ENCODE results near the gene KCNQ4.

The KCNQ4 gene

DNA sequence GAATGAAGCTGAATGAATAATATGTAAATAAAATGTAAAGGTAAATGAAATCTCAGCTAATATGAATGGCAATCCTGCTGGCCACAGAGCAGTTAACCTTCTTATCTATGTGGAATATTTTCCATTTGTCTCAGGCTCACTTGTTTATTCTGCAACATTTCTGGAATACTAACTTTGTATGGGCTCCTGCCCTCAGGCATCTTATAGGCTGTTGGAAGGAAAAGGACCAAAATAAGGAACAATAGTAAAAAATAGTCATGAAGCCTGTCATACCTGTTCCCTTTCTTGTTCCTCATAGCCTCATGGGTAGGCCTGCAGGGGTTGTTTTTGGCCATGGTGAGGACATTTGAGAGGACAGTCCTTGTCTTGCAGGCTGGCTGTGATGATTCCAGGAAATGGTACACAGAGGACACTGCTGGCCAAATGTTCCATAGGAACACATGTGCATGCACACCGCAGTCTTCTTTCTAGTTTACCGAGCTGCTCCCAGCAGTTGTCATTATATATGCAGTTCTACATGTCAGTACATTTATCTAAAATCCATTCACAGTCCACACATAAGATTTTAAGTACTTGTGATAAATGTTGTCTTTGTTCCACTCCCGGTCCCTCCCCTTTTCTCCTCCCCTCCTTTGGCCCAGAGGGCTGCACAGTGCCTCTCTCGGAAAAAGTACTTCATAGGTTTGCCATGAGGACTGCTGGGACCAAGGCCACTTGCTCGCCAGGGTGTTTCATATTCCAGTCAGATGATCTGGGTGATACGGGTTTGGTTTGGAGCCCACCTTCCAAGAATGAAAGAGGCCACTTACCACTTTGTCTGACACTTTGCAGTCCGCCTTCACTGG, 15.2 kb upstream of the KCNQ4 start:
- no peak overlapping the region for H3K4me3 ChIP-seq (ENCODE audit: low read depth, low read length)
- in situ Hi-C loops (cut with HindIII; ENCODE audit: low sequenced_read_pairs): loop anchor here (5.0 kb wide), 1 partner anchor 84 kb away; no protein-coding TSS in a partner anchor
- no peak for DNase-seq (ENCODE audit: low read depth)
- TF ChIP-seq, protein P1, sequence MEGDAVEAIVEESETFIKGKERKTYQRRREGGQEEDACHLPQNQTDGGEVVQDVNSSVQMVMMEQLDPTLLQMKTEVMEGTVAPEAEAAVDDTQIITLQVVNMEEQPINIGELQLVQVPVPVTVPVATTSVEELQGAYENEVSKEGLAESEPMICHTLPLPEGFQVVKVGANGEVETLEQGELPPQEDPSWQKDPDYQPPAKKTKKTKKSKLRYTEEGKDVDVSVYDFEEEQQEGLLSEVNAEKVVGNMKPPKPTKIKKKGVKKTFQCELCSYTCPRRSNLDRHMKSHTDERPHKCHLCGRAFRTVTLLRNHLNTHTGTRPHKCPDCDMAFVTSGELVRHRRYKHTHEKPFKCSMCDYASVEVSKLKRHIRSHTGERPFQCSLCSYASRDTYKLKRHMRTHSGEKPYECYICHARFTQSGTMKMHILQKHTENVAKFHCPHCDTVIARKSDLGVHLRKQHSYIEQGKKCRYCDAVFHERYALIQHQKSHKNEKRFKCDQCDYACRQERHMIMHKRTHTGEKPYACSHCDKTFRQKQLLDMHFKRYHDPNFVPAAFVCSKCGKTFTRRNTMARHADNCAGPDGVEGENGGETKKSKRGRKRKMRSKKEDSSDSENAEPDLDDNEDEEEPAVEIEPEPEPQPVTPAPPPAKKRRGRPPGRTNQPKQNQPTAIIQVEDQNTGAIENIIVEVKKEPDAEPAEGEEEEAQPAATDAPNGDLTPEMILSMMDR (IDR thresholded peaks at IDR 0.05; ENCODE audit: low read depth, low read length, missing control alignments): no peak

DNA sequence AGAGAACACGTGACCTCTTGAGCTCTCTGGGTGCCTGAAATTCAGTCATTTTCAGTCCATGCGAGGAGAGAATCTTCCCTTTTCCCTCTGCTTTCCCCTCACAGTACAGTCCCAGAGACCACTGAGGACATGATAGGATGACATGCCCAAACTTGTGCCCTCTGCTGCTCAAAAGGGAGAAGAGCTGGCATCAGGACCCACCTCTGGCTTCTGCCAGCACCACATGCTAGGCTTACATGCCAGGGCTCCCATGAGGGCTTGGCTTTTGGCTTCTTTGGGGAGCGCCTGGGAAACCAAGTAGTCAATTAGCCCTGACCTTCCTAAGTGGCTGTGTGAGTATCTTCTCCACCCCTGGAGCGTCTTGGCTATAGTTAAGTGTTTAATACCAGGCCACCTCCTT, 13.8 kb upstream of the KCNQ4 start:
- no peak overlapping the region for H3K4me3 ChIP-seq (ENCODE audit: low read depth, low read length)
- in situ Hi-C loops (cut with HindIII; ENCODE audit: low sequenced_read_pairs): loop anchor here (5.0 kb wide), 1 partner anchor 82 kb away; no protein-coding TSS in a partner anchor
- TF ChIP-seq, protein P1 (IDR thresholded peaks at IDR 0.05; ENCODE audit: low read depth, low read length, missing control alignments): peak; percentile 25
- DNase-seq (ENCODE audit: low read depth): no peak

DNA sequence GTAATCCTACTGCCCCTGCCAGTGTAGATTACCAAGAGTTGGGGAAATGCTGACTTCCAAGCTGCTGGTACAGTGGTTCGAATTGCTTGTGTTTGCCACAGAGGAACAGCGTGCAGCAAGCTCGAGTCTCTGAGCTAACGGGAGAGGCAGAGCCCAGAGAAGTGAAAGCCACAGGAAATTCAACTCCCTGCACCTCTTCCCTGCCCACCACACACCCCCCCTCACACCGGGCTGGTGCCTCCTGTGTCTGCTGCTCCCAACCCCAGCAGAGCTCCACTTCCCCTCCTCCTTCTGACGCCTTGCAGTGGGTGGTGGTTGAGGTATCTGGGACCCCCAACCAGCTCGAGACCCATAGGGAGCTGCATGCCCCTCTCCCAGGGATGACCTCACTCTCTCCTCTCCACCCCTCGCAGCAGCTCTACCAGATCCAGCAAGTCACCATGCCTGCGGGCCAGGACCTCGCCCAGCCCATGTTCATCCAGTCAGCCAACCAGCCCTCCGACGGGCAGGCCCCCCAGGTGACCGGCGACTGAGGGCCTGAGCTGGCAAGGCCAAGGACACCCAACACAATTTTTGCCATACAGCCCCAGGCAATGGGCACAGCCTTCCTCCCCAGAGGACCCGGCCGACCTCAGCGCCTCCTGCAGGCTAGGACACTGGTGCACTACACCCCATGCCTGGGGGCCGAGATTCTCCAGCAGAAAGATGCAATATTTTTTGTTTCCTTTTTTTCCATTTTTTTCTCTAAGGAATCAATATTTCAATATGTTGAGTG, 13.1 kb upstream of the KCNQ4 start:
- in situ Hi-C loops (cut with HindIII; ENCODE audit: low sequenced_read_pairs): no loop called here
- TF ChIP-seq, protein P1 (IDR thresholded peaks at IDR 0.05; ENCODE audit: low read depth, low read length, missing control alignments): no peak
- no peak overlapping the region for H3K4me3 ChIP-seq (ENCODE audit: low read depth, low read length)
- DNase-seq (ENCODE audit: low read depth): no peak

DNA sequence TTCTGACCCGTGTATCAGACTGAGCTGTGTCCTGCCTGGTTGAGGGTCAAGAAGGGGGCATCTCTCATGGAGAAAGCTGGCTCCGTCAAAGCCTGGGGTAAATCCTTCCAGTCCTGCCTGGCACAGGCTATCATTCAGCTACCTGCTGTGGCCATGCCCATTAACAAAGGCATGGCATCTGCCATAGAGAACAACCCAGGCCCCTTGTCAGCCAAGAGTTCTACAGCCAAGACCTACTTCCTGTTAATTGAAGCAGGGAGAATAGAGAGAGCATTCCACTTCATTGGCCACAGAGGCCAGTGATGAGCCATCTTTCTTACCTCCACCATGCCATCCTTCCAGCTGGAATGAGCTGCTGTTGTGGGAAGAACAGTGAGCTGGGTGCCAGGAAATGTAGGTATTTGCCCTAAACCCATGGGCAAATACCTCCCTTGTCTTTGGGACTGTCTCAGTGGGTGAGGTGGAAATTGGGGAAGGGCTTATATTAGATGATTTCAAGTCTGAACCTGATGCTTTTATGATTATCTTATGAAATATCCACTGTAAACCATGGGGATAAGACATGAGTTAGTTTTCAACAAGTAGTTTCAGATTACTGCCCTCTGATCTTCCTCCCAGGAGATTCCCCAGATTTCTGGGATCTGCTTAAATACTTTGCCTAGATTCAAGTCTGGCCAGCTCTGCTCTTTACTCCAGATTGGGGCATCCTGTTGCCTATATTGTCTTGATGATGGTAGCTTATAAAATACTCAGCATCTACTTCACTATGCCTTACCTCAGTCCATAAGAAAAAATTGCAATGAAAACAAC, 11.2 kb upstream of the KCNQ4 start:
- no peak for DNase-seq (ENCODE audit: low read depth)
- TF ChIP-seq, protein P1 (IDR thresholded peaks at IDR 0.05; ENCODE audit: low read depth, low read length, missing control alignments): no peak
- H3K4me3 ChIP-seq (ENCODE audit: low read depth, low read length): no peak overlapping the region
- in situ Hi-C loops (cut with HindIII; ENCODE audit: low sequenced_read_pairs): no loop called here

DNA sequence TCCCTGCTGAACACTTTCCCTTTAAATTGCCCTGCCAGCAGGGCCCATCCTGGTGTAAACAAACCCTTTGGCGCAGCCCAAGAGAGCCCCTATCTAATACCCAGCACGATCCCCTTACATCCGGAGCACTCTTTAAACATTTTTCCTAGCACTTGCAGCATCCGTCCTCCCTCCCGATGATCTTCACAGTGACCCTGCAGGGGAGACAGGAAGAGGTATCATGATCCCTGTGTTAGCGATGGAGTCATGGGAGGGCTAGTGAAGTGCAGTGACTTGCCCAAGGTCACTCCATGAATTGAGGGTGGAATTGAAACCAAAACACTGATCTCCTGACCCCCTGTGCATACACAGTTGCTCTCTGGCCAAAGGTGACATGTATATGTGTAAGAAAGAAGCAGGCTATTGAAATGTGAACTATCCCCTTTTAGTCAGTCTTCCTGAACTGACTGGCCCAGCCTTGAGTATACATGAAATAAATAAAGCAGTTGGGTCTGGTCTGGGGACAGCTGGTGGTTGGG, 9.8 kb upstream of the KCNQ4 start:
- in situ Hi-C loops (cut with HindIII; ENCODE audit: low sequenced_read_pairs): no loop called here

More for the DNA sequence above, 9.8 kb upstream of the KCNQ4 start:
- no peak overlapping the region for H3K4me3 ChIP-seq (ENCODE audit: low read depth, low read length)
- no peak for DNase-seq (ENCODE audit: low read depth)
- TF ChIP-seq, protein P1 (IDR thresholded peaks at IDR 0.05; ENCODE audit: low read depth, low read length, missing control alignments): no peak

Data from astrocyte of the cerebellum (primary cell).